Skin of body (tissue), 2 donors: ENCODE results near the gene TRA2A. TPM values are rescaled to one million over a fixed set of nuclear protein-coding genes. Genes with fewer than 3 reads are reported as not detected.
"Not testable (repeated sequence)": the region's sequence is repeated elsewhere in the genome, so short reads cannot be mapped to it uniquely, and the experiment has no call there.

ENCODE experiments used
- DNase-seq: peaks from one replicate; lab custom pipeline; 2025; lab: John Stamatoyannopoulos, UW
- total RNA-seq: library from RNA; depleted of rRNA; stranded (reverse); fragments of >200 nt; gene quantifications from one replicate; pipeline ENCODE4 v1.2.3, GENCODE V29; 2014

The TRA2A gene
- total RNA-seq, 1 donor from 2014 or later: 67.9 TPM

- not testable (repeated sequence) for DNase-seq
Observed at GRCh38 chr7:23513746-23514145, 18.0 kb downstream of the TRA2A start.

- DNase-seq: no peak
Observed at GRCh38 chr7:23494009-23494408, 37.8 kb downstream of the TRA2A start.

- DNase-seq: no peak
Observed at GRCh38 chr7:23491502-23491901, 40.3 kb downstream of the TRA2A start.

- DNase-seq: peak; percentile 37
Observed at GRCh38 chr7:23490357-23491135, 41.2 kb downstream of the TRA2A start.

- not testable (repeated sequence) for DNase-seq
Observed at GRCh38 chr7:23488714-23489113, 43.1 kb downstream of the TRA2A start.

GRCh38 chr7:23487670-23488069, 44.1 kb downstream of the TRA2A start:
- no peak for DNase-seq

GRCh38 chr7:23486002-23486773, 45.6 kb downstream of the TRA2A start:
- no peak for DNase-seq

- DNase-seq: no peak
Observed at GRCh38 chr7:23482686-23483085, 49.1 kb downstream of the TRA2A start.

GRCh38 chr7:23477962-23478866, 53.6 kb downstream of the TRA2A start:
- DNase-seq: no peak

GRCh38 chr7:23477157-23477499, 54.7 kb downstream of the TRA2A start:
- DNase-seq: no peak

GRCh38 chr7:23476286-23477156, 55.3 kb downstream of the TRA2A start:
- DNase-seq: no peak

- DNase-seq: no peak
Observed at GRCh38 chr7:23475576-23475839, 56.3 kb downstream of the TRA2A start.

GRCh38 chr7:23474829-23475575, 56.8 kb downstream of the TRA2A start:
- DNase-seq: no peak

- DNase-seq: peak; percentile 96
Observed at GRCh38 chr7:23474094-23474828, 57.5 kb downstream of the TRA2A start.

GRCh38 chr7:23473844-23474093, 58.0 kb downstream of the TRA2A start:
- no peak for DNase-seq

- no peak for DNase-seq
Observed at GRCh38 chr7:23472956-23473843, 58.6 kb downstream of the TRA2A start.

GRCh38 chr7:23472556-23472955, 59.2 kb downstream of the TRA2A start:
- no peak for DNase-seq

GRCh38 chr7:23472046-23472445, 59.7 kb downstream of the TRA2A start:
- no peak for DNase-seq
